ENCODE measurements around the gene CDC14C. TPM values are rescaled to one million over a fixed set of nuclear protein-coding genes. Genes with fewer than 3 reads are reported as not detected.
A peak's percentile ranks its signal among the peaks of the same experiment; 100 is the strongest.

Gene CDC14C
- polyA plus RNA-seq (not detected in 2 replicates), polyA minus RNA-seq (not detected in 2 replicates)

DNA sequence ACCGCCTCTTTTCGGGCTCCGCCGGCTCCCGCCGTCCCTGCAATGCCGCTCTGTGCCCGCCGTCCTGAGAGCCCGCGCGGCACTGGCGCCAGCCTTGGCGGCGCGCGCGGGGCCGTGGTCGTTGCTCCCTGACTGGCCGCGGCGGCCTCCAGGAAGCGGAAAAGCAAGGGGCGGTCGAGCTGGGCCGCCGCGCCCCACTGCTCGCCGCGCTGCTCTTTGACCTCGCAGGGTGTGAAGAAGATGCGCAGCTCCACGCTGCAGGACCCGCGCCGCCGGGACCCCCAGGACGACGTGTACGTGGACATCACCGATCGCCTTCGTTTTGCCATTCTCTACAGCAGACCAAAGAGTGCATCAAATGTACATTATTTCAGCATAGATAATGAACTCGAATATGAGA is at the start of gene CDC14C:
CDC14C (plus strand) TSS at position 115 of the 400 bp plus-strand sequence; CDS start at position 241, 126 bp downstream.
- Histone ChIP-seq H3K4me3 (ENCODE audit: low read length) (no peak within 1 kb of the TSS), H3K27me3 (ENCODE audit: insufficient read depth, low read depth, low read length) (no peaks in the 10 kb centered on the region), H3K36me3 (ENCODE audit: insufficient read depth, low read length) (no peaks in the 10 kb centered on the region), H3K9ac (ENCODE audit: low read length) (no peak within 1 kb of the TSS), H4K20me1 (ENCODE audit: insufficient read depth) (no peaks in the 10 kb centered on the region), H3K79me2 (replicated peaks; ENCODE audit: insufficient read depth, low read length) (no peaks in the 10 kb centered on the region), H3K9me2 (ENCODE audit: insufficient read depth, low read length) (no peaks in the 10 kb centered on the region), H3K4me2 (ENCODE audit: low read length) (no peak within 1 kb of the TSS), H3K27ac (ENCODE audit: low read length) (no peak within 1 kb of the TSS), H3K9me3 (ENCODE audit: low read length) (no peaks in the 10 kb centered on the region), H3F3A (ENCODE audit: insufficient read depth, low read length, poor library complexity, severe bottlenecking) (no peaks in the 10 kb centered on the region), H2AFZ (ENCODE audit: low read depth, low read length) (no peak within 1 kb of the TSS)
- TF ChIP-seq EP300 (conservative IDR thresholded peaks at IDR 0.05; ENCODE audit: poor library complexity, severe bottlenecking) (no peak), MXI1 (conservative IDR thresholded peaks at IDR 0.05; ENCODE audit: poor library complexity, severe bottlenecking) (no peak), TAF1 (IDR thresholded peaks at IDR 0.05; ENCODE audit: low read depth) (no peak), RAD21 (conservative IDR thresholded peaks at IDR 0.05) (no peak), POLR2AphosphoS5 (IDR thresholded peaks at IDR 0.05) (no peak), SMC3 (conservative IDR thresholded peaks at IDR 0.05; ENCODE audit: poor library complexity) (no peak), EZH2 (IDR thresholded peaks at IDR 0.05; ENCODE audit: borderline replicate concordance, insufficient read depth, low read length, poor library complexity, severe bottlenecking) (no peak)
- TF ChIP-seq, protein P1, sequence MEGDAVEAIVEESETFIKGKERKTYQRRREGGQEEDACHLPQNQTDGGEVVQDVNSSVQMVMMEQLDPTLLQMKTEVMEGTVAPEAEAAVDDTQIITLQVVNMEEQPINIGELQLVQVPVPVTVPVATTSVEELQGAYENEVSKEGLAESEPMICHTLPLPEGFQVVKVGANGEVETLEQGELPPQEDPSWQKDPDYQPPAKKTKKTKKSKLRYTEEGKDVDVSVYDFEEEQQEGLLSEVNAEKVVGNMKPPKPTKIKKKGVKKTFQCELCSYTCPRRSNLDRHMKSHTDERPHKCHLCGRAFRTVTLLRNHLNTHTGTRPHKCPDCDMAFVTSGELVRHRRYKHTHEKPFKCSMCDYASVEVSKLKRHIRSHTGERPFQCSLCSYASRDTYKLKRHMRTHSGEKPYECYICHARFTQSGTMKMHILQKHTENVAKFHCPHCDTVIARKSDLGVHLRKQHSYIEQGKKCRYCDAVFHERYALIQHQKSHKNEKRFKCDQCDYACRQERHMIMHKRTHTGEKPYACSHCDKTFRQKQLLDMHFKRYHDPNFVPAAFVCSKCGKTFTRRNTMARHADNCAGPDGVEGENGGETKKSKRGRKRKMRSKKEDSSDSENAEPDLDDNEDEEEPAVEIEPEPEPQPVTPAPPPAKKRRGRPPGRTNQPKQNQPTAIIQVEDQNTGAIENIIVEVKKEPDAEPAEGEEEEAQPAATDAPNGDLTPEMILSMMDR (IDR thresholded peaks at IDR 0.05; ENCODE audit: poor library complexity, severe bottlenecking), result no peak
- TF ChIP-seq, protein P2, sequence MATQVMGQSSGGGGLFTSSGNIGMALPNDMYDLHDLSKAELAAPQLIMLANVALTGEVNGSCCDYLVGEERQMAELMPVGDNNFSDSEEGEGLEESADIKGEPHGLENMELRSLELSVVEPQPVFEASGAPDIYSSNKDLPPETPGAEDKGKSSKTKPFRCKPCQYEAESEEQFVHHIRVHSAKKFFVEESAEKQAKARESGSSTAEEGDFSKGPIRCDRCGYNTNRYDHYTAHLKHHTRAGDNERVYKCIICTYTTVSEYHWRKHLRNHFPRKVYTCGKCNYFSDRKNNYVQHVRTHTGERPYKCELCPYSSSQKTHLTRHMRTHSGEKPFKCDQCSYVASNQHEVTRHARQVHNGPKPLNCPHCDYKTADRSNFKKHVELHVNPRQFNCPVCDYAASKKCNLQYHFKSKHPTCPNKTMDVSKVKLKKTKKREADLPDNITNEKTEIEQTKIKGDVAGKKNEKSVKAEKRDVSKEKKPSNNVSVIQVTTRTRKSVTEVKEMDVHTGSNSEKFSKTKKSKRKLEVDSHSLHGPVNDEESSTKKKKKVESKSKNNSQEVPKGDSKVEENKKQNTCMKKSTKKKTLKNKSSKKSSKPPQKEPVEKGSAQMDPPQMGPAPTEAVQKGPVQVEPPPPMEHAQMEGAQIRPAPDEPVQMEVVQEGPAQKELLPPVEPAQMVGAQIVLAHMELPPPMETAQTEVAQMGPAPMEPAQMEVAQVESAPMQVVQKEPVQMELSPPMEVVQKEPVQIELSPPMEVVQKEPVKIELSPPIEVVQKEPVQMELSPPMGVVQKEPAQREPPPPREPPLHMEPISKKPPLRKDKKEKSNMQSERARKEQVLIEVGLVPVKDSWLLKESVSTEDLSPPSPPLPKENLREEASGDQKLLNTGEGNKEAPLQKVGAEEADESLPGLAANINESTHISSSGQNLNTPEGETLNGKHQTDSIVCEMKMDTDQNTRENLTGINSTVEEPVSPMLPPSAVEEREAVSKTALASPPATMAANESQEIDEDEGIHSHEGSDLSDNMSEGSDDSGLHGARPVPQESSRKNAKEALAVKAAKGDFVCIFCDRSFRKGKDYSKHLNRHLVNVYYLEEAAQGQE (IDR thresholded peaks at IDR 0.05; ENCODE audit: borderline replicate concordance), result no peak

DNA sequence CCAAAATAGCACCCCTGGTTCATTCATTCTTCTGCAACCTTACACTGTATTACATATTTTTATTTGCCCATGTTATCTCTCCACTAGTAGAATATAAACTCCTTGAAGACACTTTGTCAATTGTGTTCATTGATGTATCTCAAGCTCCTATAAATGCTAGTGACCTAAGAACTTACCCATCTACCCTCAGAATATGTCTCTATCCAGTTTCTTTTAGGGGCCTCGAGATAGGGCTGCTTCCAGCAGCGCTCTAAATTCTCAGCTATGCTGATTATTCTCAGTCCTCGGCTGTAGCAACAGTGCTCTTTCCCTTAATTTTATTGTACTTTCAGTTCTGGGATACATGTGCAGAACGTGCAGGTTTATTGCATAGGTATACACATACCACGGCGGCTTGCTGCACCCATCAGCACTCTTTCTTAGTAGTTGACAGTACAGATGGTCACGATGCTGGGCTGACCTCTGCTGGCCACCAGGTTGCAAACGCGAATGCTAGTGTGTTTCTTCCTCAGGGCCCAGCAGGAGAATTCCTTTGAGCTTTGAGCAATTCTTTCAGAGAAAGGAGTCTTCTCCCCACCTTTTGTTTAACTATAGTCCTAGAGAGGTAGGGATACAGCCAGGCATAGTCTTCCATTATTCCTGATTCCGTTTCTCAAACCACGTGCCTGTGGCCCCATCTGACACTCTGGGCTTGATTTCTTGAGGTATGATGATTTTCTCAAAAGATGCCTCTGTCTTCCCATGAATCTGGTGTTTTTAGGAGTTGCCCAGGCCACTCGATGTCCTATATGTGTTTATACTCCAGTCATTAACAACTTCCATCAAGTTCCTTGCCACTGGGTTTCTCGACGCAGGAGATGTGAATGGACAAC is 49.1 kb upstream of the CDC14C start:
- Histone ChIP-seq H3K4me2 (ENCODE audit: low read length) (no peak overlapping the region), H3K27ac (ENCODE audit: low read length) (no peak overlapping the region), H3K9ac (ENCODE audit: low read length) (no peak overlapping the region), H3K9me3 (ENCODE audit: low read length) (no peaks in the 10 kb centered on the region), H3K9me2 (ENCODE audit: insufficient read depth, low read length) (no peaks in the 10 kb centered on the region), H3F3A (ENCODE audit: insufficient read depth, low read length, poor library complexity, severe bottlenecking) (no peaks in the 10 kb centered on the region), H3K79me2 (replicated peaks; ENCODE audit: insufficient read depth, low read length) (no peaks in the 10 kb centered on the region), H4K20me1 (ENCODE audit: insufficient read depth) (no peaks in the 10 kb centered on the region), H3K4me3 (ENCODE audit: low read length) (no peak overlapping the region), H3K27me3 (ENCODE audit: insufficient read depth, low read depth, low read length) (no peaks in the 10 kb centered on the region), H2AFZ (ENCODE audit: low read depth, low read length) (no peak overlapping the region), H3K36me3 (ENCODE audit: insufficient read depth, low read length) (no peaks in the 10 kb centered on the region)
- TF ChIP-seq SMC3 (conservative IDR thresholded peaks at IDR 0.05; ENCODE audit: poor library complexity) (peak; percentile 70), RAD21 (conservative IDR thresholded peaks at IDR 0.05) (peak; percentile 70), POLR2AphosphoS5 (IDR thresholded peaks at IDR 0.05) (no peak)
- TF ChIP-seq, protein P1 (IDR thresholded peaks at IDR 0.05; ENCODE audit: poor library complexity, severe bottlenecking), result peak; percentile 55
